ENCODE results near the gene RRBP1. TPM values are rescaled to one million over a fixed set of nuclear protein-coding genes. Genes with fewer than 3 reads are reported as not detected.

The RRBP1 gene
- total RNA-seq, 1 donor from 2014 or later = 355 TPM

- no peak for DNase-seq (ENCODE audit: low spot score)
Observed at GRCh38 chr20:17647391-17648314, 34.4 kb downstream of the RRBP1 start.

GRCh38 chr20:17646961-17647301, 35.1 kb downstream of the RRBP1 start:
- DNase-seq (ENCODE audit: low spot score) = no peak

GRCh38 chr20:17646209-17646960, 35.7 kb downstream of the RRBP1 start:
- DNase-seq (ENCODE audit: low spot score) = no peak

- no peak for DNase-seq (ENCODE audit: low spot score)
Observed at GRCh38 chr20:17645546-17646208, 36.4 kb downstream of the RRBP1 start.

GRCh38 chr20:17645010-17645409, 37.0 kb downstream of the RRBP1 start:
- no peak for DNase-seq (ENCODE audit: low spot score)

- peak; percentile 47 for DNase-seq (ENCODE audit: low spot score)
Observed at GRCh38 chr20:17644451-17644850, 37.6 kb downstream of the RRBP1 start.

- no peak for DNase-seq (ENCODE audit: low spot score)
Observed at GRCh38 chr20:17643531-17644188, 38.4 kb downstream of the RRBP1 start.

GRCh38 chr20:17642404-17643269, 39.4 kb downstream of the RRBP1 start:
- no peak for DNase-seq (ENCODE audit: low spot score)

- no peak for DNase-seq (ENCODE audit: low spot score)
Observed at GRCh38 chr20:17641993-17642392, 40.0 kb downstream of the RRBP1 start.

GRCh38 chr20:17641520-17641964, 40.5 kb downstream of the RRBP1 start:
- no peak for DNase-seq (ENCODE audit: low spot score)

GRCh38 chr20:17640875-17641378, 41.1 kb downstream of the RRBP1 start:
- DNase-seq (ENCODE audit: low spot score) = no peak

- no peak for DNase-seq (ENCODE audit: low spot score)
Observed at GRCh38 chr20:17640146-17640874, 41.7 kb downstream of the RRBP1 start.

GRCh38 chr20:17638835-17639407, 43.1 kb downstream of the RRBP1 start:
- DNase-seq (ENCODE audit: low spot score) = no peak

GRCh38 chr20:17637985-17638640, 43.9 kb downstream of the RRBP1 start:
- DNase-seq (ENCODE audit: low spot score) = no peak

- DNase-seq (ENCODE audit: low spot score) = no peak
Observed at GRCh38 chr20:17637413-17637780, 44.6 kb downstream of the RRBP1 start.

GRCh38 chr20:17636523-17637412, 45.3 kb downstream of the RRBP1 start:
- DNase-seq (ENCODE audit: low spot score) = no peak

- no peak for DNase-seq (ENCODE audit: low spot score)
Observed at GRCh38 chr20:17635332-17636244, 46.5 kb downstream of the RRBP1 start.

Data from mucosa of gallbladder (tissue), 1 donor.